HFFc6 (cell line): ENCODE measurements around the gene ATOX1. TPM values are rescaled to one million over a fixed set of nuclear protein-coding genes. Genes with fewer than 3 reads are reported as not detected.

Experiments used
- DNase-seq: peaks from one replicate; pipeline ENCODE4 v3.0.0-alpha.2; 2018
- H3K27ac Mint-ChIP-seq: 2 replicates; pipeline ENCODE4 v1.8.0; 2020; ENCODE audit warnings: mild to moderate bottlenecking, mixed read lengths
- H3K27me3 Mint-ChIP-seq: 2 replicates; pipeline ENCODE4 v1.8.0; 2021; ENCODE audit warnings: mild to moderate bottlenecking, moderate library complexity, mixed read lengths; ENCODE audit not compliant: insufficient read depth
- H3K36me3 Mint-ChIP-seq: 2 replicates; pipeline ENCODE4 v1.8.0; 2021; ENCODE audit warnings: low read depth, mixed read lengths
- H3K4me1 Mint-ChIP-seq: 2 replicates; pipeline ENCODE4 v1.8.0; 2020; ENCODE audit warnings: low read depth, mixed read lengths
- H3K4me3 Mint-ChIP-seq: 2 replicates; pipeline ENCODE4 v1.8.0; 2020; ENCODE audit warnings: mild to moderate bottlenecking, moderate library complexity, mixed read lengths
- H3K9me3 Mint-ChIP-seq: 2 replicates; pipeline ENCODE4 v1.8.0; 2020; ENCODE audit warnings: mild to moderate bottlenecking, mixed read lengths
- CTCF ChIP-seq: fragments of 200-600 bp; sonication (generic); IDR thresholded peaks from 2 replicates; pipeline ENCODE4 v1.5.0; 2021; ENCODE audit warnings: antibody characterized with exemption, mild to moderate bottlenecking
- total RNA-seq, 6 experiments: library from RNA; stranded (reverse); fragmentation: NEBNext Ultra II Directional; extraction: Animal tissue kit (Norgen Biotek cat#: 25700); gene quantifications; 2 replicates in 1 of 6; 3 replicates in 5 of 6; pipeline ENCODE4 v1.2.3, GENCODE V29; 2021

ATOX1 gene
- total RNA-seq, 6 experiments from 2014 or later = 148 to 185 (median 155) TPM

GRCh38 chr5:151766975-151767374 lies 8.5 kb upstream of the ATOX1 start:
- no peaks in the 10 kb centered on the region for H3K36me3 Mint-ChIP-seq

GRCh38 chr5:151764801-151765200 lies 6.4 kb upstream of the ATOX1 start:
- no peak overlapping the region for H3K27ac Mint-ChIP-seq
- H3K36me3 Mint-ChIP-seq = no peaks in the 10 kb centered on the region
- no peaks in the 10 kb centered on the region for H3K9me3 Mint-ChIP-seq
- no peak for DNase-seq
- no peak overlapping the region for H3K4me3 Mint-ChIP-seq
- H3K27me3 Mint-ChIP-seq = no peaks in the 10 kb centered on the region; the same call in 1 of the 2 replicates
- H3K4me1 Mint-ChIP-seq = no peaks in the 10 kb centered on the region
- TF ChIP-seq CTCF = no peak

More at GRCh38 chr5:151766975-151767374, 8.5 kb upstream of the ATOX1 start:
- no peak overlapping the region for H3K27ac Mint-ChIP-seq
- no peaks in the 10 kb centered on the region for H3K9me3 Mint-ChIP-seq
- no peak for DNase-seq
- H3K4me3 Mint-ChIP-seq = no peak overlapping the region
- H3K27me3 Mint-ChIP-seq = no peaks in the 10 kb centered on the region; the same call in 1 of the 2 replicates
- peaks cover 7% of the 10 kb centered on the region for H3K4me1 Mint-ChIP-seq
- no peak for TF ChIP-seq CTCF

GRCh38 chr5:151758141-151758429 lies 346 bp downstream of the ATOX1 start:
- DNase-seq = no peak
- H3K36me3 Mint-ChIP-seq = peaks cover 5% of the 10 kb centered on the region; the same call in 1 of the 2 replicates
- H3K9me3 Mint-ChIP-seq = no peaks in the 10 kb centered on the region
- peak overlapping the region; percentile 95 for H3K4me3 Mint-ChIP-seq
- H3K4me1 Mint-ChIP-seq = peaks cover 36% of the 10 kb centered on the region
- no peak for TF ChIP-seq CTCF
- H3K27ac Mint-ChIP-seq = peak overlapping the region; percentile 86
- H3K27me3 Mint-ChIP-seq = no peaks in the 10 kb centered on the region

- peaks cover 36% of the 10 kb centered on the region for H3K4me1 Mint-ChIP-seq
- H3K27me3 Mint-ChIP-seq = no peaks in the 10 kb centered on the region
- H3K4me3 Mint-ChIP-seq = peak overlapping the region; percentile 95
- DNase-seq = no peak
- no peak for TF ChIP-seq CTCF
- peaks cover 11% of the 10 kb centered on the region for H3K36me3 Mint-ChIP-seq
- peak overlapping the region; percentile 86 for H3K27ac Mint-ChIP-seq
- H3K9me3 Mint-ChIP-seq = no peaks in the 10 kb centered on the region
These were observed 944 bp downstream of the ATOX1 start for GRCh38 chr5:151757233-151758140.

- H3K27ac Mint-ChIP-seq = no peak overlapping the region
- no peak overlapping the region for H3K4me3 Mint-ChIP-seq
- DNase-seq = no peak
- H3K36me3 Mint-ChIP-seq = peaks cover 11% of the 10 kb centered on the region
- peaks cover 46% of the 10 kb centered on the region for H3K4me1 Mint-ChIP-seq
- no peak for TF ChIP-seq CTCF
- H3K9me3 Mint-ChIP-seq = no peaks in the 10 kb centered on the region
- no peaks in the 10 kb centered on the region for H3K27me3 Mint-ChIP-seq
These were observed 3.0 kb downstream of the ATOX1 start for GRCh38 chr5:151755383-151755782.
